ENCODE measurements around the gene FCRL4. TPM values are rescaled to one million over a fixed set of nuclear protein-coding genes. Genes with fewer than 3 reads are reported as not detected.

The FCRL4 gene
- total and polyA plus RNA-seq, 2 donors (not counting 3 experiments of a cell fraction or from before 2014, with no cell fraction given): not detected

- Histone ChIP-seq H3K4me1 (ENCODE audit: control insufficient read depth, extremely low read depth, insufficient read depth, low read length) (no peaks in the 10 kb centered on the region), H4K20me1 (replicated peaks; ENCODE audit: control insufficient read depth, extremely low read depth, insufficient read depth, low read length) (no peaks in the 10 kb centered on the region), H3K9me3 (replicated peaks; ENCODE audit: control insufficient read depth, insufficient read depth, low read length) (no peaks in the 10 kb centered on the region), H3K27ac (ENCODE audit: insufficient read depth, low read depth, low read length) (no peak overlapping the region), H3K4me2 (ENCODE audit: insufficient read depth, low read length) (no peak overlapping the region), H2AFZ (ENCODE audit: low read depth, low read length) (no peak overlapping the region), H3K9me1 (replicated peaks; ENCODE audit: control insufficient read depth, extremely low read depth, insufficient read depth, low read length) (no peaks in the 10 kb centered on the region), H3K36me3 (ENCODE audit: control insufficient read depth in 2 of 2, extremely low read depth in 1 of 2, insufficient read depth in 2 of 2, low read length in 2 of 2) (no peaks in the 10 kb centered on the region), H3K9ac (replicated peaks; ENCODE audit: extremely low read depth, insufficient read depth, low read length) (no peak overlapping the region), H3K27me3 (ENCODE audit: control insufficient read depth in 2 of 2, insufficient read depth in 2 of 2, low read length in 2 of 2) (no peaks in the 10 kb centered on the region), H3K4me3 (replicated peaks in 1 of 3; ENCODE audit: insufficient read depth in 1 of 3, low read depth in 1 of 3, low read length in 3 of 3) (no peak overlapping the region), H3K79me2 (ENCODE audit: control insufficient read depth, insufficient read depth, low read length) (no peaks in the 10 kb centered on the region)
- dilution Hi-C loops (cut with MboI; ENCODE audit: extremely low pct_ligation_motif_present, low sequenced_read_pairs) (no loop called here), intact Hi-C loops (cut with micrococcal nuclease) (no loop called here)
- BruUV-seq (replicated peaks): no TSS peak
- FAIRE-seq: no peak
- no peak for DNase-seq (ENCODE audit: low read depth, low spot score)
- TF ChIP-seq POLR2A (IDR thresholded peaks at IDR 0.05; ENCODE audit: low read depth, low read length) (no peak), MYC (IDR thresholded peaks at IDR 0.05; ENCODE audit: low read depth, low read length) (no peak), FOS (IDR thresholded peaks at IDR 0.05; ENCODE audit: borderline replicate concordance, insufficient read depth, low read length) (no peak)
- ChIA-PET POLR2A (no interaction called here), CTCF (no interaction called here)
Measured at GRCh38 chr1:157641177-157641576, 43.3 kb upstream of the FCRL4 start.

GRCh38 chr1:157639800-157640199 lies 41.9 kb upstream of the FCRL4 start:
- Histone ChIP-seq H3K27ac (ENCODE audit: insufficient read depth, low read depth, low read length) (no peak overlapping the region), H3K4me2 (ENCODE audit: insufficient read depth, low read length) (no peak overlapping the region), H3K9ac (replicated peaks; ENCODE audit: extremely low read depth, insufficient read depth, low read length) (no peak overlapping the region), H3K27me3 (ENCODE audit: control insufficient read depth in 2 of 2, insufficient read depth in 2 of 2, low read length in 2 of 2) (no peaks in the 10 kb centered on the region), H3K9me1 (replicated peaks; ENCODE audit: control insufficient read depth, extremely low read depth, insufficient read depth, low read length) (no peaks in the 10 kb centered on the region), H3K4me3 (replicated peaks in 1 of 3; ENCODE audit: insufficient read depth in 1 of 3, low read depth in 1 of 3, low read length in 3 of 3) (no peak overlapping the region), H3K9me3 (replicated peaks; ENCODE audit: control insufficient read depth, insufficient read depth, low read length) (no peaks in the 10 kb centered on the region), H3K4me1 (ENCODE audit: control insufficient read depth, extremely low read depth, insufficient read depth, low read length) (no peaks in the 10 kb centered on the region), H4K20me1 (replicated peaks; ENCODE audit: control insufficient read depth, extremely low read depth, insufficient read depth, low read length) (no peaks in the 10 kb centered on the region), H3K79me2 (ENCODE audit: control insufficient read depth, insufficient read depth, low read length) (no peaks in the 10 kb centered on the region), H3K36me3 (ENCODE audit: control insufficient read depth in 2 of 2, extremely low read depth in 1 of 2, insufficient read depth in 2 of 2, low read length in 2 of 2) (no peaks in the 10 kb centered on the region), H2AFZ (ENCODE audit: low read depth, low read length) (no peak overlapping the region)
- DNase-seq (ENCODE audit: low read depth, low spot score) (no peak), FAIRE-seq (no peak)
- intact Hi-C loops (cut with micrococcal nuclease): loop anchor here (10.0 kb wide), 1 partner anchor 1075 kb away; no protein-coding TSS in a partner anchor
- no TSS peak for BruUV-seq (replicated peaks)
- dilution Hi-C loops (cut with MboI; ENCODE audit: extremely low pct_ligation_motif_present, low sequenced_read_pairs): no loop called here
- POLR2A ChIA-PET: no interaction called here
- TF ChIP-seq POLR2AphosphoS5 (IDR thresholded peaks at IDR 0.05; ENCODE audit: insufficient read depth, low read depth, low read length) (no peak), EZH2 (IDR thresholded peaks at IDR 0.05; ENCODE audit: borderline replicate concordance, low read depth, low read length, severe bottlenecking) (no peak), GATA2 (IDR thresholded peaks at IDR 0.05; ENCODE audit: insufficient read depth, insufficient read length, low read depth, low read length) (no peak), CTCF (IDR thresholded peaks at IDR 0.05; ENCODE audit: extremely low read depth in 1 of 2, insufficient read depth in 1 of 2, low read depth in 1 of 2, low read length in 2 of 2) (no peak), POLR2A (IDR thresholded peaks at IDR 0.05; ENCODE audit: low read depth, low read length) (no peak), MAX (IDR thresholded peaks at IDR 0.05; ENCODE audit: insufficient read depth, insufficient read length) (no peak), MYC (IDR thresholded peaks at IDR 0.05; ENCODE audit: low read depth, low read length) (no peak), FOS (IDR thresholded peaks at IDR 0.05; ENCODE audit: borderline replicate concordance, insufficient read depth, low read length) (no peak), JUN (IDR thresholded peaks at IDR 0.05; ENCODE audit: borderline replicate concordance, insufficient read depth, insufficient read length, low read depth) (no peak)
- CTCF ChIA-PET: no interaction called here
